Activated CD4-positive, alpha-beta T cell treated with anti-CD3 and anti-CD28 coated beads, Interleukin-2, amount 10 ng/mL, durations not matched to agents 24 days and 14 days (primary cell): ENCODE results near the gene ARPP19. TPM values are rescaled to one million over a fixed set of nuclear protein-coding genes. Genes with fewer than 3 reads are reported as not detected.
"Not testable (repeated sequence)": the region's sequence is repeated elsewhere in the genome, so short reads cannot be mapped to it uniquely, and the experiment has no call there.

Source experiments
- DNase-seq: peaks from one replicate; pipeline ENCODE4 v3.0.0; 2022
- H3K27ac Mint-ChIP-seq: one replicate; pipeline ENCODE4 v1.8.0; 2022; ENCODE audit warnings: mild to moderate bottlenecking, mixed read lengths
- H3K27me3 Mint-ChIP-seq: one replicate; pipeline ENCODE4 v1.8.0; 2022; ENCODE audit warnings: mixed read lengths
- H3K36me3 Mint-ChIP-seq: one replicate; pipeline ENCODE4 v1.8.0; 2022; ENCODE audit warnings: low read depth, mild to moderate bottlenecking, mixed read lengths
- H3K4me1 Mint-ChIP-seq: one replicate; pipeline ENCODE4 v1.8.0; 2021; ENCODE audit warnings: mixed read lengths
- H3K4me3 Mint-ChIP-seq: one replicate; pipeline ENCODE4 v1.8.0; 2022; ENCODE audit warnings: mild to moderate bottlenecking, moderate library complexity, mixed read lengths
- H3K9me3 Mint-ChIP-seq: one replicate; pipeline ENCODE4 v1.8.0; 2021; ENCODE audit warnings: mixed read lengths
- intact Hi-C: fragments of 100-400 bp; cut with micrococcal nuclease; formaldehyde crosslinking; loops from one replicate; pipeline ENCODE4 v1.15.1; 2023
- total RNA-seq: library from RNA; stranded (reverse); gene quantifications from 2 replicates; pipeline ENCODE4 v1.2.3, GENCODE V29; 2022

The ARPP19 gene, protein sequence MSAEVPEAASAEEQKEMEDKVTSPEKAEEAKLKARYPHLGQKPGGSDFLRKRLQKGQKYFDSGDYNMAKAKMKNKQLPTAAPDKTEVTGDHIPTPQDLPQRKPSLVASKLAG
- total RNA-seq = 191 and 215 TPM in 2 replicates

DNA sequence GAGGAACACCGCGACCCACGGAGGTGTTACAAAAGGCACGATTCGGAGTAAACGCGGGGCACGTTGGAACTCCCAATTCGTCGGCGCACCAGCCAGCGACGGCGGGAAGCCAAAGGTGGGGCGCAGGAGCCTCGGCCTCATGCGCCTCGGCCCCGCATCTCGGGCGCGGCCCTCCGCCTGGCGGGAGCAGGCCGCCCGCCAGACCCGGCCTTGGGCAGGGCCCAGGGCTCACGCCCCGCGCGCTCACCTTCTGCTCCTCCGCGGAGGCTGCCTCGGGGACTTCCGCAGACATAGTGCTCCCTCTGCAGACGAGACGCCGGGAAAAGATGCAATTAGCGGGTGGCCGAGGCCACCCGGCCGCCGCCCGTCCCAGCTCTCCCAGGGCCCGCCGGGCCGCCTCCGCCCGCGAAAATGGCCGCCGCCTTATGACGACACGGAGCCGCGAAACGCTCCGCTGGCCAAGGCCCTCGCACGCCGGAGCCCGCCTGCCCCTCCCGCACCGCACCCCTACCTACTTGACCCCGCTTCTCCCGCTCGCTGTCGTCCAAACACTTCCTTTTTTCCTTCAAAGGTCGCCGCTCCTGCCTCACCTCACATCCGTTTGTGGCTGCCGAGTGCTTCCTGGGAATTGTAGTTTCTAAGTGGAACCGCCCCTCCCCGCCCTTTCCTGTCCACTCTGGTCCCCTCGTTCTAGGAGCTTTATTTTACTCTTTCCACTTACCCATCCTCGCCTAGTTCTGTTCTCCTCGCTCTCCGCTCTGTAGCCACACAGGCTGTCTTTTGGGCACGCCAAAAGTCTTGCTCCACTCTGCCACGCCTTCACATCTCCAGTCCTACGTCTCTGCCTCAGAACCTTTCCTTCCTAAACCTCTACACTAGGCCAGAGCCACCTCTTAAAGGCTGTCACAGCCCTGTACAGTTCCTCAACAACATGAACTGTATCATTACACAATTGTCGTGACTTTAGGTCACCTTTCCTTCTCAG, at the start of gene ARPP19:
Gene ARPP19 (minus strand): TSS at position 430 of the 985 bp plus-strand sequence. CDS start 138 bp downstream, at position 292.
- peak within 1 kb of the TSS; percentile 99 for H3K27ac Mint-ChIP-seq
- peaks cover 3% of the 10 kb centered on the region for H3K27me3 Mint-ChIP-seq
- peaks cover 9% of the 10 kb centered on the region for H3K36me3 Mint-ChIP-seq
- H3K9me3 Mint-ChIP-seq = peaks cover 3% of the 10 kb centered on the region
- H3K4me3 Mint-ChIP-seq = peak within 1 kb of the TSS; percentile 88
- H3K4me1 Mint-ChIP-seq = peaks cover 28% of the 10 kb centered on the region
- intact Hi-C loops = loop anchor here (1.0 kb wide), 4 partner anchors 10 to 238 kb away; partner anchors contain the start of gene ATOSA
- DNase-seq = peak; percentile 94

DNA sequence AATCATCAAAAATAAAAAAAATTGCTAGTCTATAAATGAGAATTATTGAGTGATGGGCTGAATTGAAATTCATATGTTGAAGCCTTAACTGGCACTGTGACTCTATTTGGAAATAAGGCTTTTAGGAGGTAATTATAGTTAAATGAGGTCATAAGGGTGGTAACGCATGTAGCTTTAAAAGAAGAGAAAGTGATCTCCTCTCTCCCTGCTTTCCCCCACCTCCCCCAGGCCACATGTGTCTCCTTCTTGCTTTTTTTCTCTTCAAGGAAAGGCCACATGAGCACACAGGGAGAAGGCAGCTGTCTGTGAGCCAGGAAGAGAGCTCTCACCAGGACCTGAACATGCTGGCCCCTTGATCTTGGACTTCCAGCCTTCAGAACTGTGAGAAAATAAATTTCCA, 48.2 kb upstream of the ARPP19 start:
- Mint-ChIP-seq H3K9me3 (no peaks in the 10 kb centered on the region), H3K27me3 (no peaks in the 10 kb centered on the region), H3K4me3 (no peak overlapping the region), H3K36me3 (peaks cover 25% of the 10 kb centered on the region), H3K27ac (no peak overlapping the region), H3K4me1 (peaks cover 4% of the 10 kb centered on the region)
- DNase-seq = no peak
- intact Hi-C loops = no loop called here

GRCh38 chr15:52615302-52615701, 46.5 kb upstream of the ARPP19 start:
- peaks cover 24% of the 10 kb centered on the region for H3K36me3 Mint-ChIP-seq
- peaks cover 2% of the 10 kb centered on the region for H3K4me1 Mint-ChIP-seq
- intact Hi-C loops = no loop called here

GRCh38 chr15:52609593-52609992, 40.8 kb upstream of the ARPP19 start:
- Mint-ChIP-seq H3K4me3 (no peak overlapping the region), H3K4me1 (no peaks in the 10 kb centered on the region), H3K27me3 (no peaks in the 10 kb centered on the region), H3K36me3 (peaks cover 26% of the 10 kb centered on the region), H3K27ac (no peak overlapping the region), H3K9me3 (no peaks in the 10 kb centered on the region)
- intact Hi-C loops = loop anchor here (10.0 kb wide), 1 partner anchor 275 kb away; no protein-coding TSS in a partner anchor
- DNase-seq = no peak

More at GRCh38 chr15:52615302-52615701, 46.5 kb upstream of the ARPP19 start:
- DNase-seq = no peak
- Mint-ChIP-seq H3K27me3 (no peaks in the 10 kb centered on the region), H3K4me3 (no peak overlapping the region), H3K9me3 (no peaks in the 10 kb centered on the region), H3K27ac (no peak overlapping the region)

GRCh38 chr15:52584414-52584813, 15.6 kb upstream of the ARPP19 start:
- Mint-ChIP-seq H3K36me3 (peaks cover 20% of the 10 kb centered on the region), H3K27ac (no peak overlapping the region), H3K4me3 (no peak overlapping the region), H3K27me3 (no peaks in the 10 kb centered on the region), H3K9me3 (no peaks in the 10 kb centered on the region), H3K4me1 (no peaks in the 10 kb centered on the region)
- intact Hi-C loops = no loop called here
- DNase-seq = no peak

DNA sequence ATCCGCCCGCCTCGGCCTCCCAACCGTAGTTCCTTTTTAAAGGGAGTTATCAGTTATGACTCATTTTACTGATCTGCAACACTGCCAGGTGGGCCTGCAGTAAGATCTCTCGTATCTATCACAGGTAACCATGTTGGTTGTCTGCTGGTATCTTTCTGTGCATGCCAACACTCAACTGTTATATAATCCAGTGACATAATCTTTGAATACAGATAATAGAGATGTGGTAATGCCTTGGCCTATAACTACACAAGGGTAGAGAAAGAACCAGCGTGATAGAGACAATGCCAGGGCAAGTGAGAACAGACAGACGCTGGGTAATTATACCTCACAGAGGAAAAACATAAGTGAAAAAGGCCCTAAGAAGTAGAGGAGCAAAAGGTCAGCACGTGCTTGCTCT, 11.0 kb upstream of the ARPP19 start:
- no peaks in the 10 kb centered on the region for H3K4me1 Mint-ChIP-seq
- peaks cover 19% of the 10 kb centered on the region for H3K36me3 Mint-ChIP-seq
- no peak overlapping the region for H3K27ac Mint-ChIP-seq
- no peaks in the 10 kb centered on the region for H3K27me3 Mint-ChIP-seq
- DNase-seq = no peak
- H3K9me3 Mint-ChIP-seq = no peaks in the 10 kb centered on the region
- intact Hi-C loops = no loop called here
- no peak overlapping the region for H3K4me3 Mint-ChIP-seq

DNA sequence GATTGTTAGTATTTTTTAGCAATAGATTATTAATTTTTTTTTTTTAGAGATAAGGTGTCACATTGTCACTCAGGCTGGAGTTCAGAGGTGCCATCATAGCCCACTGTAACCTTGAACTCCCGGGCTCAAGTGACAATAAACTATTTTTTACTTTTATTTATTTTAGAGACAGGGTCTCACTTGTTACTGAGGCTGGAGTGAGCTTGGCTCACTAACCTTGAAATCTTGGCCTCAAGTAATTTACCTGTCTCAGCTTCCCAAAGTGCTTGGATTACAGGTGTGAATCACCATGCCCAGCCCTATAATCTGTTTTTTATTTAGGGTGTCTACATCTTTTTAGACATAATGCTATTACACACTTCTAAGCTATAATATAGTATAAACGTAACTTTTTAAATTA, 7.9 kb upstream of the ARPP19 start:
- peaks cover 5% of the 10 kb centered on the region for H3K27me3 Mint-ChIP-seq
- peaks cover 9% of the 10 kb centered on the region for H3K36me3 Mint-ChIP-seq
- H3K9me3 Mint-ChIP-seq = peaks cover 9% of the 10 kb centered on the region
- H3K27ac Mint-ChIP-seq = no peak overlapping the region
- intact Hi-C loops = no loop called here
- no peak for DNase-seq
- no peak overlapping the region for H3K4me3 Mint-ChIP-seq
- no peaks in the 10 kb centered on the region for H3K4me1 Mint-ChIP-seq

GRCh38 chr15:52575573-52575972, 6.7 kb upstream of the ARPP19 start:
- H3K27me3 Mint-ChIP-seq, H3K4me3 Mint-ChIP-seq, H3K9me3 Mint-ChIP-seq, H3K36me3 Mint-ChIP-seq, DNase-seq, intact Hi-C loops, H3K27ac Mint-ChIP-seq, H3K4me1 Mint-ChIP-seq: not testable (repeated sequence)

GRCh38 chr15:52575072-52575471, 6.2 kb upstream of the ARPP19 start:
- Mint-ChIP-seq H3K4me1 (no peaks in the 10 kb centered on the region), H3K36me3 (peaks cover 6% of the 10 kb centered on the region), H3K9me3 (peaks cover 9% of the 10 kb centered on the region), H3K4me3 (no peak overlapping the region), H3K27ac (no peak overlapping the region), H3K27me3 (peaks cover 5% of the 10 kb centered on the region)
- DNase-seq = no peak
- intact Hi-C loops = no loop called here

DNA sequence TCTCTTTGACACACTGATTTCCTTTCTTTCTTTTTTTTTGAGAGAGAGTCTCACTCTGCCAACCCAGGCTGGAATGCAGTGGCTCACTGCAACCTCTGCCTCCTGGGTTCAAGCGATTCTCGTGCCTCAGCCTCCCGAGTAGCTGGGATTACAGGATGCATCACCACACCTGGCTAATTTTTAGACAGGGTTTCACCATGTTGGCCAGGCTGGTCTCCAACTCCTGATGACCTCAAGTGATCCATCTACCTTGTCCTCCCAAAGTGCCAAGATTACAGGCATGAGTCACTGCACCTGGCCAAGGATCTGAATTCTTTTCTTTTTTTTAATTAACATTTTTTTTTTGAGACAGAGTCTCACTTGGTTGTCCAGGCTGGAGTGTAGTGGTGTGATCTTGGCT, 5.8 kb upstream of the ARPP19 start:
- H3K4me1 Mint-ChIP-seq, H3K9me3 Mint-ChIP-seq, intact Hi-C loops: not testable (repeated sequence)

GRCh38 chr15:52567871-52568600, 794 bp downstream of the ARPP19 start:
- H3K9me3 Mint-ChIP-seq = no peaks in the 10 kb centered on the region
- H3K27ac Mint-ChIP-seq = peak overlapping the region; percentile 99
- peaks cover 9% of the 10 kb centered on the region for H3K36me3 Mint-ChIP-seq
- DNase-seq = peak; percentile 81
- peaks cover 29% of the 10 kb centered on the region for H3K4me1 Mint-ChIP-seq
- no peaks in the 10 kb centered on the region for H3K27me3 Mint-ChIP-seq
- intact Hi-C loops = loop anchor here (1.0 kb wide), 3 partner anchors 9 to 237 kb away; no protein-coding TSS in a partner anchor
- H3K4me3 Mint-ChIP-seq = peak overlapping the region; percentile 88

More for the DNA sequence above, 5.8 kb upstream of the ARPP19 start:
- H3K27ac Mint-ChIP-seq, DNase-seq, H3K27me3 Mint-ChIP-seq, H3K36me3 Mint-ChIP-seq, H3K4me3 Mint-ChIP-seq: not testable (repeated sequence)

DNA sequence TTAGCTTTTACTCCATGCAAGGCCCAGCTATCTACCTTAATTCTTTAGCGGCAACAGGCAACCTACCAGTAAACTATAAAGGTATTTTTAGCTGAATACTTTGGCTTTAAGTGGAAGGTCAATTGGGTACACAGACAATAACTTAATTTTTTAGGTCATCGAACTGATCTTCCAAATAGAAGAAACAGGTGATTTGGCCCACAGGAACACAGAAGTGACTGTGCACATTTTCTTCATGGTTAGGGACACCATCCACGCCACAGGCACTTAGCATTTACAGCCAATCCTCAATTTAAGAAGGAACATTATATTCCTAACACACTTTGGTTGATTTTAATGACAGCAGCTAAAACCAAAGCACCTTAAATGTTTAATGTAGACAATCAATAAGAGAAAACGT, 1.9 kb downstream of the ARPP19 start:
- Mint-ChIP-seq H3K4me1 (peaks cover 36% of the 10 kb centered on the region), H3K4me3 (peak overlapping the region; percentile 88), H3K27me3 (no peaks in the 10 kb centered on the region), H3K27ac (no peak overlapping the region), H3K9me3 (no peaks in the 10 kb centered on the region), H3K36me3 (peaks cover 11% of the 10 kb centered on the region)
- DNase-seq = no peak
- intact Hi-C loops = no loop called here

- peaks cover 12% of the 10 kb centered on the region for H3K36me3 Mint-ChIP-seq
- H3K27ac Mint-ChIP-seq = peak overlapping the region; percentile 79
- H3K4me3 Mint-ChIP-seq = peak overlapping the region; percentile 22
- H3K27me3 Mint-ChIP-seq, H3K9me3 Mint-ChIP-seq, DNase-seq, intact Hi-C loops: not testable (repeated sequence)
- peaks cover 42% of the 10 kb centered on the region for H3K4me1 Mint-ChIP-seq
Measured at GRCh38 chr15:52565417-52566358, 3.1 kb downstream of the ARPP19 start.
